Bone marrow (tissue), 2 donors: Measurements from ENCODE around the gene EPHA5.

Experiments
- DNase-seq, 2 donors: peaks; one replicate each; lab custom pipeline; 2025; lab: John Stamatoyannopoulos, UW

The EPHA5 gene

GRCh38 chr4:65624651-65625050 lies 45.6 kb downstream of the EPHA5 start:
- DNase-seq = no peak

GRCh38 chr4:65623506-65623905 lies 46.8 kb downstream of the EPHA5 start:
- no peak for DNase-seq

- DNase-seq = no peak
Measured at GRCh38 chr4:65617416-65617815, 52.9 kb downstream of the EPHA5 start.

- no peak for DNase-seq
Measured at GRCh38 chr4:65604515-65604914, 65.8 kb downstream of the EPHA5 start.

- DNase-seq = no peak
Measured at GRCh38 chr4:65600656-65601055, 69.6 kb downstream of the EPHA5 start.

- no peak for DNase-seq
Measured at GRCh38 chr4:65599340-65599739, 70.9 kb downstream of the EPHA5 start.

GRCh38 chr4:65597697-65598096 lies 72.6 kb downstream of the EPHA5 start:
- no peak for DNase-seq

- no peak for DNase-seq
Measured at GRCh38 chr4:65592089-65592488, 78.2 kb downstream of the EPHA5 start.

GRCh38 chr4:65589921-65590320 lies 80.4 kb downstream of the EPHA5 start:
- no peak for DNase-seq

- no peak for DNase-seq
Measured at GRCh38 chr4:65589331-65589730, 81.0 kb downstream of the EPHA5 start.

GRCh38 chr4:65580551-65580950 lies 89.7 kb downstream of the EPHA5 start:
- DNase-seq = no peak

GRCh38 chr4:65566473-65566872 lies 103.8 kb downstream of the EPHA5 start:
- DNase-seq = no peak

- no peak for DNase-seq
Measured at GRCh38 chr4:65561164-65561563, 109.1 kb downstream of the EPHA5 start.

GRCh38 chr4:65559270-65559669 lies 111.0 kb downstream of the EPHA5 start:
- no peak for DNase-seq

GRCh38 chr4:65552057-65552456 lies 118.2 kb downstream of the EPHA5 start:
- DNase-seq = no peak

- DNase-seq = no peak
Measured at GRCh38 chr4:65550500-65550899, 119.8 kb downstream of the EPHA5 start.

- no peak for DNase-seq
Measured at GRCh38 chr4:65546882-65547416, 123.3 kb downstream of the EPHA5 start.

GRCh38 chr4:65538571-65538970 lies 131.7 kb downstream of the EPHA5 start:
- DNase-seq = no peak

- DNase-seq = no peak
Measured at GRCh38 chr4:65535113-65535512, 135.2 kb downstream of the EPHA5 start.

- DNase-seq = no peak
Measured at GRCh38 chr4:65521666-65522065, 148.6 kb downstream of the EPHA5 start.

GRCh38 chr4:65515646-65516045 lies 154.6 kb downstream of the EPHA5 start:
- DNase-seq = no peak

- DNase-seq = no peak
Measured at GRCh38 chr4:65510976-65511375, 159.3 kb downstream of the EPHA5 start.

GRCh38 chr4:65508168-65508567 lies 162.1 kb downstream of the EPHA5 start:
- no peak for DNase-seq

GRCh38 chr4:65502131-65502701 lies 168.1 kb downstream of the EPHA5 start:
- DNase-seq = no peak
